Keratinocyte (primary cell): Measurements from ENCODE around the gene CAPN11.

Experiments
- CTCF ChIP-seq, 3 experiments: IDR thresholded peaks in 1 of 3; conservative IDR thresholded peaks in 1 of 3; optimal IDR thresholded peaks in 1 of 3; 2 replicates in 2 of 3; 3 replicates in 1 of 3; pipeline versions ENCODE3 to v1.5.1; 2011; ENCODE audit warnings: low read length in 3 of 3, mild to moderate bottlenecking in 3 of 3, moderate library complexity in 2 of 3, control low read depth in 1 of 3, inconsistent platforms in 1 of 3; ENCODE audit not compliant: insufficient read depth in 2 of 3; ENCODE audit errors: extremely low read depth in 1 of 3
- EZH2 ChIP-seq: IDR thresholded peaks from one replicate; pipeline ENCODE4 v1.6.1; 2012; ENCODE audit warnings: inconsistent platforms, mild to moderate bottlenecking, low read length, moderate library complexity

- TF ChIP-seq EZH2, result no peak
- TF ChIP-seq CTCF (optimal IDR thresholded peaks at IDR 0.05 in 1 of 3, IDR thresholded peaks at IDR 0.05 in 1 of 3, conservative IDR thresholded peaks at IDR 0.05 in 1 of 3; ENCODE audit: extremely low read depth in 1 of 3, insufficient read depth in 2 of 3, low read length in 3 of 3), result no peak
Measured at GRCh38 chr6:44133981-44134711, 24.5 kb upstream of the CAPN11 start.
